B cell (primary cell): ENCODE data around the gene ING4. TPM values are rescaled to one million over a fixed set of nuclear protein-coding genes. Genes with fewer than 3 reads are reported as not detected.

ENCODE experiments used
- ATAC-seq: fragments of 200-7000 bp; cut with Tn5 transposase; one replicate; pipeline ENCODE4 v1.10.0; 2021; ENCODE audit warnings: low read depth, mild to moderate bottlenecking, moderate number of reproducible peaks, moderate library complexity
- CTCF ChIA-PET: fragments of 350-600 bp; sonication (Branson Sonifier 250); formaldehyde crosslinking; loops from one replicate; lab custom pipeline; 2021; ENCODE audit warnings: antibody characterized with exemption, inconsistent platforms; lab: Charles Lee
- POLR2A ChIA-PET: fragments of 350-600 bp; sonication (Branson Sonifier 250); formaldehyde crosslinking; loops from one replicate; lab custom pipeline; 2021; ENCODE audit warnings: antibody characterized with exemption; lab: Charles Lee
- DNase-seq: peaks from one replicate; pipeline ENCODE4 v3.0.0; 2013
- H2AFZ ChIP-seq: 2 replicates; pipeline ENCODE4 v1.6.1; 2012; ENCODE audit warnings: mild to moderate bottlenecking, low read depth, low read length; ENCODE audit not compliant: insufficient read depth, poor library complexity, severe bottlenecking
- H3K27ac ChIP-seq, 2 donors: 1 replicate in 1 of 2; 2 replicates in 1 of 2; pipeline ENCODE4 v1.5.1; 2012 to 2013; ENCODE audit warnings: low read length in 2 of 2, mild to moderate bottlenecking in 2 of 2, moderate library complexity in 1 of 2
- H3K27me3 ChIP-seq, 4 experiments: fragments of 200-600 bp in 1 of 4; sonication (generic) in 1 of 4; replicated peaks in 1 of 4; 1 replicate in 2 of 4; 2 replicates in 2 of 4; pipeline versions ENCODE4 v1.6.1 to v1.7.0; 2013 to 2016; ENCODE audit warnings: low read length in 3 of 4, mild to moderate bottlenecking in 2 of 4, mixed read lengths in 1 of 4, moderate library complexity in 1 of 4; ENCODE audit not compliant: insufficient read depth in 4 of 4, control insufficient read depth in 3 of 4; ENCODE audit errors: control extremely low read depth in 1 of 4
- H3K36me3 ChIP-seq, 2 experiments: replicated peaks in 1 of 2; 1 replicate in 1 of 2; 2 replicates in 1 of 2; pipeline versions ENCODE4 v1.6.1 to v1.7.1; 2013; ENCODE audit warnings: low read length in 1 of 2; ENCODE audit not compliant: insufficient read depth in 2 of 2, control insufficient read depth in 1 of 2; ENCODE audit errors: control extremely low read depth in 1 of 2, extremely low read depth in 1 of 2
- H3K4me1 ChIP-seq, 2 donors: fragments of 200-600 bp in 1 of 2; sonication (generic) in 1 of 2; 1 replicate in 1 of 2; 2 replicates in 1 of 2; pipeline versions ENCODE4 v1.5.1 to v1.6.1; 2013 to 2017; ENCODE audit warnings: low read length in 2 of 2; ENCODE audit not compliant: control insufficient read depth in 2 of 2, insufficient read depth in 2 of 2
- H3K4me2 ChIP-seq: replicated peaks from 2 replicates; pipeline ENCODE3; 2012; ENCODE audit warnings: mild to moderate bottlenecking, low read depth, low read length; ENCODE audit not compliant: poor library complexity, severe bottlenecking
- H3K4me3 ChIP-seq, 5 experiments: fragments of 200-600 bp in 1 of 5; sonication (generic) in 1 of 5; 1 replicate in 3 of 5; 2 replicates in 2 of 5; pipeline versions ENCODE4 v1.5.1 to v1.7.0; 2011 to 2016; ENCODE audit warnings: low read length in 4 of 5, mild to moderate bottlenecking in 4 of 5, low read depth in 2 of 5, control low read depth in 1 of 5, moderate library complexity in 1 of 5; ENCODE audit not compliant: insufficient read depth in 1 of 5; ENCODE audit errors: control extremely low read depth in 1 of 5, extremely low read depth in 1 of 5
- H3K79me2 ChIP-seq: fragments of 200-600 bp; sonication (generic); one replicate; pipeline ENCODE4 v1.6.0; 2016; ENCODE audit warnings: low read length; ENCODE audit not compliant: control insufficient read depth, insufficient read depth
- H3K9ac ChIP-seq: fragments of 200-600 bp; sonication (generic); 2 replicates; pipeline ENCODE4 v1.6.1; 2017; ENCODE audit warnings: mild to moderate bottlenecking, low read length, moderate library complexity
- H3K9me3 ChIP-seq, 3 donors: one replicate each; pipeline versions ENCODE4 v1.6.1 to v1.7.1; 2013; ENCODE audit warnings: low read length in 2 of 3; ENCODE audit not compliant: control insufficient read depth in 2 of 3, insufficient read depth in 1 of 3; ENCODE audit errors: control extremely low read depth in 1 of 3
- H4K20me1 ChIP-seq: 2 replicates; pipeline ENCODE4 v1.6.0; 2012; ENCODE audit warnings: mild to moderate bottlenecking, low read length; ENCODE audit not compliant: insufficient read depth, control insufficient read depth, poor library complexity, severe bottlenecking
- H3K27ac Mint-ChIP-seq: one replicate; pipeline ENCODE4 v1.8.0; 2021; ENCODE audit warnings: mixed read lengths
- H3K27me3 Mint-ChIP-seq: one replicate; pipeline ENCODE4 v1.8.0; 2021; ENCODE audit warnings: mixed read lengths
- H3K4me1 Mint-ChIP-seq: one replicate; pipeline ENCODE4 v1.8.0; 2021; ENCODE audit warnings: mixed read lengths
- H3K4me3 Mint-ChIP-seq: one replicate; pipeline ENCODE4 v1.8.0; 2021; ENCODE audit warnings: mixed read lengths
- H3K9me3 Mint-ChIP-seq: one replicate; pipeline ENCODE4 v1.8.0; 2022; ENCODE audit warnings: mixed read lengths; ENCODE audit not compliant: insufficient read depth
- EZH2 ChIP-seq: IDR thresholded peaks from 2 replicates; pipeline ENCODE4 v1.6.1; 2012; ENCODE audit warnings: borderline replicate concordance, low read depth, mild to moderate bottlenecking, moderate library complexity, low read length; ENCODE audit not compliant: insufficient read depth, poor library complexity, severe bottlenecking
- WGBS: methylation state at CpG from one replicate; pipeline ENCODE4 v1.1.5; 2013; ENCODE audit warnings: missing lambda C conversion rate; ENCODE audit not compliant: insufficient coverage; 5-methylcytosine and 5-hydroxymethylcytosine counted together
- intact Hi-C: fragments of 100-400 bp; cut with micrococcal nuclease; formaldehyde crosslinking; loops from one replicate; pipeline ENCODE4 v1.10.0; 2022
- polyA plus RNA-seq: library from polyadenylated mRNA; depleted of rRNA; stranded (reverse); fragments of >200 nt; gene quantifications from 2 replicates; pipeline ENCODE4 v1.2.3, GENCODE V29; 2012
- total RNA-seq, 2 donors: library from RNA; stranded (reverse); fragments of 120-200 nt in 1 of 2; gene quantifications; 1 replicate in 1 of 2; 2 replicates in 1 of 2; pipeline versions ENCODE4 v1.2.3 to v1.2.4, GENCODE V29; 2013 to 2022
- TF ChIP-seq, protein P1 (sequence below): fragments of 200-600 bp; IDR thresholded peaks from one replicate; pipeline ENCODE4 v1.8.0; 2022; ENCODE audit warnings: antibody characterized with exemption, mild to moderate bottlenecking

ING4 gene
- total and polyA plus RNA-seq, 2 donors (not counting 1 experiment from before 2014, with no cell fraction given), result 81.1 to 110 TPM

DNA sequence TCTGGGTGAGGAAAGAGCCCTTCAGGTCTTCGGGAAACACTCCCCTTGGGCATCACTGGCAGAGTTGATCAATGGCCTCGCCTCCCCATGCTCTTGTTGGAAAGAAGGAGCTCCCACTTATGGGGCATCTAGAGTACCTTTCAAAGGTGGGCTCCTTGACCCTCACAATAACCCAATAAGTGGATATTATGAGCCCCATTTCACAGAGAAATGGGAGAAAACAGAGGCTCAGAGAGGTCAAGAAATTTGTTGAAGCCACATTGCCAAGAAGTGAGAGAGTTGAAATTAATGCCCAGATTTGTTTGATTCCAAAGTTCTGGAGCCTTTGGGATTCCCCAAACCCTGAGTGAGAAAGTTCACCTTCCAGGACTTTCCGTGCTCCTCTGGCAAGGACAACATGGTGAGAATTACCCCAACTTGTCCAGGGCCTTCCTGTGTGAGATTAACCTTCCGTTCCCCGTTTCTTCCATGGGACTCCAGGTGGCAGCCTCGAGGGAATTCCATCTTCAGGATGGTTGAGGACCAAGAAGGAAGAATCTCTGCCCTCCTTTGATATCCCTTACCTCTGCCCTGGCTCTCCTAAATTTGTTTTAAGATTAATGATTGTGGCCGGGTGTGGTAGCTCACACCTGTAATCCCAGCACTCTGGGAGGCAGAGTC, 48.3 kb downstream of the ING4 start:
- POLR2A ChIA-PET, result interaction anchor here (0.5 to 2.9 kb wide), 6 partner anchors 21 to 163 kb away, joined by 3 to 19 read pairs (median 5); partner anchors contain the start of genes COPS7A and LPAR5
- intact Hi-C loops, result no loop called here
- Histone ChIP-seq H3K27ac (peak overlapping the region; percentile 63 to 88), H3K9me3 (no peaks in the 10 kb centered on the region), H3K79me2 (peaks cover 46% of the 10 kb centered on the region), H3K36me3 (peaks cover 0 to 14% of the 10 kb centered on the region in 2 experiments), H2AFZ (no peak overlapping the region), H3K27me3 (no peaks in the 10 kb centered on the region), H4K20me1 (peaks cover 21% of the 10 kb centered on the region), H3K4me1 (peaks cover 32 to 55% of the 10 kb centered on the region in 2 donors), H3K4me3 (no peak overlapping the region), H3K4me2 (no peak overlapping the region), H3K9ac (no peak overlapping the region)
- TF ChIP-seq, protein P1, sequence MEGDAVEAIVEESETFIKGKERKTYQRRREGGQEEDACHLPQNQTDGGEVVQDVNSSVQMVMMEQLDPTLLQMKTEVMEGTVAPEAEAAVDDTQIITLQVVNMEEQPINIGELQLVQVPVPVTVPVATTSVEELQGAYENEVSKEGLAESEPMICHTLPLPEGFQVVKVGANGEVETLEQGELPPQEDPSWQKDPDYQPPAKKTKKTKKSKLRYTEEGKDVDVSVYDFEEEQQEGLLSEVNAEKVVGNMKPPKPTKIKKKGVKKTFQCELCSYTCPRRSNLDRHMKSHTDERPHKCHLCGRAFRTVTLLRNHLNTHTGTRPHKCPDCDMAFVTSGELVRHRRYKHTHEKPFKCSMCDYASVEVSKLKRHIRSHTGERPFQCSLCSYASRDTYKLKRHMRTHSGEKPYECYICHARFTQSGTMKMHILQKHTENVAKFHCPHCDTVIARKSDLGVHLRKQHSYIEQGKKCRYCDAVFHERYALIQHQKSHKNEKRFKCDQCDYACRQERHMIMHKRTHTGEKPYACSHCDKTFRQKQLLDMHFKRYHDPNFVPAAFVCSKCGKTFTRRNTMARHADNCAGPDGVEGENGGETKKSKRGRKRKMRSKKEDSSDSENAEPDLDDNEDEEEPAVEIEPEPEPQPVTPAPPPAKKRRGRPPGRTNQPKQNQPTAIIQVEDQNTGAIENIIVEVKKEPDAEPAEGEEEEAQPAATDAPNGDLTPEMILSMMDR, result no peak
- TF ChIP-seq EZH2, result no peak
- 100% methylated on average over 2 of the region's 7 CpGs for WGBS
- Mint-ChIP-seq H3K4me3 (peak overlapping the region; percentile 24), H3K4me1 (peaks cover 68% of the 10 kb centered on the region), H3K9me3 (no peaks in the 10 kb centered on the region), H3K27ac (peak overlapping the region; percentile 87), H3K27me3 (no peaks in the 10 kb centered on the region)
- DNase-seq (no peak), ATAC-seq (no peak)
- CTCF ChIA-PET, result interaction anchor here (0.9 to 3.3 kb wide), 13 partner anchors 10 to 164 kb away, joined by 3 to 18 read pairs (median 6); partner anchors contain the start of genes ACRBP, MLF2, NOP2 and PTMS
